Lower leg skin (tissue), 3 donors: Measurements from ENCODE around the gene GALNT3.

ENCODE experiments used
- CTCF ChIP-seq, 3 donors: fragments of 450-650 bp; IDR thresholded peaks; one replicate each; pipeline ENCODE4 v1.5.1; 2016; ENCODE audit warnings: antibody characterized with exemption in 3 of 3, mild to moderate bottlenecking in 3 of 3, moderate library complexity in 2 of 3
- POLR2A ChIP-seq, 2 donors: fragments of 450-650 bp; IDR thresholded peaks; one replicate each; pipeline ENCODE4 v1.6.1; 2016 to 2017; ENCODE audit warnings: antibody characterized with exemption in 2 of 2, mild to moderate bottlenecking in 1 of 2, moderate library complexity in 1 of 2

GRCh38 chr2:165796129-165796528, 2.1 kb upstream of the GALNT3 start:
- TF ChIP-seq POLR2A (IDR thresholded peaks at IDR 0.05) (no peak), CTCF (IDR thresholded peaks at IDR 0.05) (no peak)
